Keratinocyte (primary cell): ENCODE measurements around the gene PNCK. TPM values are rescaled to one million over a fixed set of nuclear protein-coding genes. Genes with fewer than 3 reads are reported as not detected.

Experiments
- DNase-seq: peaks from one replicate; pipeline ENCODE4 v3.0.0-alpha.2; 2011; ENCODE audit warnings: low read depth, missing footprints, low spot score
- FAIRE-seq: peaks from 2 replicates; lab custom pipeline; 2011; peaks lifted over from hg19 to GRCh38; lab: Jason Lieb, UNC
- H2AFZ ChIP-seq: 2 replicates; pipeline ENCODE4 v1.6.0; 2012; ENCODE audit warnings: low read length, control low read depth, inconsistent platforms; ENCODE audit not compliant: control insufficient read depth
- H3K27ac ChIP-seq: 2 replicates; pipeline ENCODE4 v1.5.1; 2011; ENCODE audit warnings: low read length; ENCODE audit not compliant: control insufficient read depth, insufficient read depth
- H3K27me3 ChIP-seq: 3 replicates; pipeline ENCODE4 v1.6.0; 2011; ENCODE audit warnings: low read length; ENCODE audit not compliant: control insufficient read depth, insufficient read depth; ENCODE audit errors: extremely low read depth
- H3K36me3 ChIP-seq, 2 experiments: 2 replicates in 1 of 2; 3 replicates in 1 of 2; pipeline ENCODE4 v1.5.1; 2011; ENCODE audit warnings: low read length in 2 of 2, mild to moderate bottlenecking in 1 of 2; ENCODE audit not compliant: control insufficient read depth in 2 of 2, insufficient read depth in 2 of 2; ENCODE audit errors: extremely low read depth in 1 of 2
- H3K4me1 ChIP-seq: 3 replicates; pipeline ENCODE4 v1.5.1; 2011; ENCODE audit warnings: low read length; ENCODE audit not compliant: control insufficient read depth, insufficient read depth; ENCODE audit errors: extremely low read depth
- H3K4me2 ChIP-seq: 3 replicates; pipeline ENCODE4 v1.6.0; 2011; ENCODE audit warnings: low read depth, low read length; ENCODE audit not compliant: control insufficient read depth, insufficient read depth; ENCODE audit errors: extremely low read depth
- H3K4me3 ChIP-seq, 3 experiments: fragments of 200-600 bp in 1 of 3; sonication (generic) in 1 of 3; 2 replicates in 2 of 3; 3 replicates in 1 of 3; pipeline ENCODE4 v1.5.1; 2011 to 2016; ENCODE audit warnings: low read length in 3 of 3, mild to moderate bottlenecking in 3 of 3, control low read depth in 2 of 3, inconsistent platforms in 1 of 3, low read depth in 1 of 3, mixed read lengths in 1 of 3, mixed run types in 1 of 3, moderate library complexity in 1 of 3; ENCODE audit not compliant: control insufficient read depth in 2 of 3, insufficient read depth in 2 of 3; ENCODE audit errors: extremely low read depth in 1 of 3
- H3K79me2 ChIP-seq: 2 replicates; pipeline ENCODE4 v1.6.0; 2012; ENCODE audit warnings: low read length; ENCODE audit not compliant: control insufficient read depth, insufficient read depth
- H3K9ac ChIP-seq: 3 replicates; pipeline ENCODE4 v1.6.0; 2011; ENCODE audit warnings: low read length; ENCODE audit not compliant: control insufficient read depth, insufficient read depth; ENCODE audit errors: extremely low read depth
- H3K9me1 ChIP-seq: 3 replicates; pipeline ENCODE4 v1.6.0; 2011; ENCODE audit warnings: low read length; ENCODE audit not compliant: control insufficient read depth, insufficient read depth; ENCODE audit errors: extremely low read depth
- H3K9me3 ChIP-seq: 2 replicates; pipeline ENCODE4 v1.5.1; 2012; ENCODE audit warnings: low read depth, low read length; ENCODE audit not compliant: control insufficient read depth
- H4K20me1 ChIP-seq: 3 replicates; pipeline ENCODE4 v1.6.0; 2011; ENCODE audit warnings: low read length; ENCODE audit not compliant: control insufficient read depth, insufficient read depth; ENCODE audit errors: extremely low read depth
- CTCF ChIP-seq, 3 experiments: IDR thresholded peaks in 1 of 3; conservative IDR thresholded peaks in 1 of 3; optimal IDR thresholded peaks in 1 of 3; 2 replicates in 2 of 3; 3 replicates in 1 of 3; pipeline versions ENCODE3 to v1.5.1; 2011; ENCODE audit warnings: low read length in 3 of 3, mild to moderate bottlenecking in 3 of 3, moderate library complexity in 2 of 3, control low read depth in 1 of 3, inconsistent platforms in 1 of 3; ENCODE audit not compliant: insufficient read depth in 2 of 3; ENCODE audit errors: extremely low read depth in 1 of 3
- EZH2 ChIP-seq: IDR thresholded peaks from one replicate; pipeline ENCODE4 v1.6.1; 2012; ENCODE audit warnings: inconsistent platforms, mild to moderate bottlenecking, low read length, moderate library complexity
- dilution Hi-C: fragments of 300-500 bp; cut with MboI; formaldehyde crosslinking; loops from one replicate; pipeline ENCODE4 v1.7.0; 2020; ENCODE audit warnings: low sequenced_read_pairs; ENCODE audit not compliant: extremely low pct_ligation_motif_present
- polyA plus RNA-seq, 5 experiments: library from polyadenylated mRNA; depleted of rRNA in 3 of 5; stranded (reverse) in 3 of 5; stranded (forward) in 1 of 5; unstranded in 1 of 5; fragments of >200 nt; gene quantifications; 1 replicate in 1 of 5; 2 replicates in 3 of 5; 3 replicates in 1 of 5; pipeline versions ENCODE4 v1.2.1 to v1.2.3, GENCODE V29; 2011 to 2012; ENCODE audit warnings: missing spikeins in 2 of 5, low read depth in 1 of 5, low replicate concordance in 1 of 5

Gene PNCK
- polyA plus RNA-seq, 1 donor (not counting 4 experiments of a cell fraction or from before 2014, with no cell fraction given), result 0.24 TPM

GRCh38 chrX:153689654-153690465, 16.2 kb upstream of the PNCK start:
- H4K20me1 ChIP-seq, result no peaks in the 10 kb centered on the region
- H3K27me3 ChIP-seq, result no peaks in the 10 kb centered on the region
- H3K4me3 ChIP-seq, result peak overlapping the region; percentile 48 to 60 (median 48)
- TF ChIP-seq EZH2 (no peak), CTCF (optimal IDR thresholded peaks at IDR 0.05 in 1 of 3, IDR thresholded peaks at IDR 0.05 in 1 of 3, conservative IDR thresholded peaks at IDR 0.05 in 1 of 3; ENCODE audit: extremely low read depth in 1 of 3, insufficient read depth in 2 of 3, low read length in 3 of 3) (peak in 2 of 3 experiments; percentile 14 to 19)
- no peak for FAIRE-seq
- no peak overlapping the region for H2AFZ ChIP-seq
- H3K36me3 ChIP-seq, result no peaks in the 10 kb centered on the region
- peaks cover 8% of the 10 kb centered on the region for H3K4me1 ChIP-seq
- no peaks in the 10 kb centered on the region for H3K9me1 ChIP-seq
- no peaks in the 10 kb centered on the region for H3K9me3 ChIP-seq
- peak overlapping the region; percentile 71 for H3K4me2 ChIP-seq
- dilution Hi-C loops, result no loop called here
- peak overlapping the region; percentile 49 for H3K27ac ChIP-seq
- H3K9ac ChIP-seq, result peak overlapping the region; percentile 13
- no peak for DNase-seq
- H3K79me2 ChIP-seq, result peaks cover 11% of the 10 kb centered on the region

GRCh38 chrX:153688911-153689590, 15.4 kb upstream of the PNCK start:
- Histone ChIP-seq H3K9me3 (no peaks in the 10 kb centered on the region), H4K20me1 (no peaks in the 10 kb centered on the region), H3K4me2 (peak overlapping the region; percentile 71), H3K4me3 (peak overlapping the region; percentile 48 to 60 (median 48)), H3K79me2 (peaks cover 11% of the 10 kb centered on the region), H3K9me1 (no peaks in the 10 kb centered on the region), H2AFZ (no peak overlapping the region), H3K36me3 (no peaks in the 10 kb centered on the region), H3K9ac (peak overlapping the region; percentile 52), H3K4me1 (peaks cover 8% of the 10 kb centered on the region), H3K27ac (no peak overlapping the region), H3K27me3 (no peaks in the 10 kb centered on the region)
- no peak for DNase-seq
- dilution Hi-C loops, result no loop called here
- TF ChIP-seq EZH2, result no peak
- no peak for TF ChIP-seq CTCF (optimal IDR thresholded peaks at IDR 0.05 in 1 of 3, IDR thresholded peaks at IDR 0.05 in 1 of 3, conservative IDR thresholded peaks at IDR 0.05 in 1 of 3; ENCODE audit: extremely low read depth in 1 of 3, insufficient read depth in 2 of 3, low read length in 3 of 3)
- FAIRE-seq, result no peak
